Endothelial cell of umbilical vein (primary cell): ENCODE results near the gene MARCHF9. TPM values are rescaled to one million over a fixed set of nuclear protein-coding genes. Genes with fewer than 3 reads are reported as not detected.

Source experiments
- BruUV-seq: library from RNA; stranded (reverse); fragments of 400-500 nt; replicated peaks from 2 replicates; lab custom pipeline; 2021; lab: Mats Ljungman, UMichigan
- CTCF ChIA-PET: fragments of 300-600, 350-600 bp; sonication (Branson Sonifier 250); formaldehyde crosslinking; loops from one replicate; lab custom pipeline; 2021; ENCODE audit warnings: antibody characterized with exemption, inconsistent platforms; lab: Charles Lee
- POLR2A ChIA-PET: fragments of 300-600, 350-600 bp; sonication (Branson Sonifier 250); formaldehyde crosslinking; loops from one replicate; lab custom pipeline; 2021; ENCODE audit warnings: antibody characterized with exemption, inconsistent platforms; lab: Charles Lee
- DNase-seq: peaks from one replicate; pipeline ENCODE4 v3.0.0-alpha.2; 2011; ENCODE audit warnings: low read depth, low spot score
- FAIRE-seq: peaks from 2 replicates; lab custom pipeline; 2011; peaks lifted over from hg19 to GRCh38; lab: Jason Lieb, UNC
- H2AFZ ChIP-seq: 2 replicates; pipeline ENCODE4 v1.6.0; 2012; ENCODE audit warnings: low read depth, low read length, control low read depth, inconsistent platforms
- H3K27ac ChIP-seq: 2 replicates; pipeline ENCODE4 v1.5.1; 2011; ENCODE audit warnings: low read depth, mild to moderate bottlenecking, control low read depth, low read length, moderate library complexity; ENCODE audit not compliant: insufficient read depth
- H3K27me3 ChIP-seq, 2 experiments: 2 replicates each; pipeline versions ENCODE4 v1.6.0 to v1.6.1; 2011; ENCODE audit warnings: low read length in 2 of 2, mixed read lengths in 1 of 2; ENCODE audit not compliant: control insufficient read depth in 2 of 2, insufficient read depth in 2 of 2
- H3K36me3 ChIP-seq, 2 experiments: 2 replicates in 1 of 2; 3 replicates in 1 of 2; pipeline ENCODE4 v1.5.1; 2011; ENCODE audit warnings: low read length in 2 of 2, mild to moderate bottlenecking in 1 of 2, moderate library complexity in 1 of 2; ENCODE audit not compliant: control insufficient read depth in 2 of 2, insufficient read depth in 2 of 2; ENCODE audit errors: extremely low read depth in 1 of 2
- H3K4me1 ChIP-seq: 3 replicates; pipeline ENCODE4 v1.5.1; 2011; ENCODE audit warnings: mild to moderate bottlenecking, low read length; ENCODE audit not compliant: control insufficient read depth, insufficient read depth; ENCODE audit errors: extremely low read depth
- H3K4me2 ChIP-seq: 2 replicates; pipeline ENCODE4 v1.6.1; 2011; ENCODE audit warnings: low read length, control low read depth, mixed read lengths; ENCODE audit not compliant: insufficient read depth
- H3K4me3 ChIP-seq, 3 experiments: fragments of 200-600 bp in 1 of 3; sonication (generic), shearing (Covaris generic) in 1 of 3; replicated peaks in 1 of 3; 2 replicates each; pipeline ENCODE4 v1.5.1; 2011 to 2016; ENCODE audit warnings: control low read depth in 3 of 3, low read length in 3 of 3, mild to moderate bottlenecking in 2 of 3, inconsistent platforms in 1 of 3, low read depth in 1 of 3, moderate library complexity in 1 of 3; ENCODE audit not compliant: insufficient read depth in 1 of 3
- H3K79me2 ChIP-seq: 2 replicates; pipeline ENCODE4 v1.6.0; 2012; ENCODE audit warnings: low read length, inconsistent platforms; ENCODE audit not compliant: control insufficient read depth, insufficient read depth
- H3K9ac ChIP-seq: replicated peaks from 2 replicates; pipeline ENCODE3; 2011; ENCODE audit warnings: low read length, control low read depth; ENCODE audit not compliant: insufficient read depth; ENCODE audit errors: extremely low read depth
- H3K9me1 ChIP-seq: replicated peaks from 3 replicates; pipeline ENCODE4 v1.6.0; 2011; ENCODE audit warnings: mild to moderate bottlenecking, low read length; ENCODE audit not compliant: control insufficient read depth, insufficient read depth; ENCODE audit errors: extremely low read depth
- H3K9me3 ChIP-seq: replicated peaks from 2 replicates; pipeline ENCODE4 v1.5.1; 2012; ENCODE audit warnings: low read length, inconsistent platforms; ENCODE audit not compliant: control insufficient read depth, insufficient read depth
- H4K20me1 ChIP-seq: replicated peaks from 2 replicates; pipeline ENCODE3; 2011; ENCODE audit warnings: mild to moderate bottlenecking, low read length; ENCODE audit not compliant: control insufficient read depth, insufficient read depth; ENCODE audit errors: extremely low read depth
- FOS ChIP-seq: IDR thresholded peaks from 2 replicates; pipeline ENCODE4 v1.6.1; 2011; ENCODE audit warnings: mild to moderate bottlenecking, low read length, moderate library complexity, borderline replicate concordance; ENCODE audit not compliant: insufficient read depth
- GATA2 ChIP-seq: IDR thresholded peaks from 2 replicates; pipeline ENCODE4 v1.7.0; 2011; ENCODE audit warnings: low read depth, mild to moderate bottlenecking, moderate library complexity, mixed read lengths, low read length; ENCODE audit not compliant: insufficient read length, insufficient read depth
- JUN ChIP-seq: IDR thresholded peaks from 2 replicates; pipeline ENCODE4 v1.6.1; 2011; ENCODE audit warnings: borderline replicate concordance, low read depth; ENCODE audit not compliant: insufficient read length, insufficient read depth
- MYC ChIP-seq: IDR thresholded peaks from one replicate; pipeline ENCODE4 v1.6.1; 2011; ENCODE audit warnings: mild to moderate bottlenecking, low read depth, low read length
- POLR2A ChIP-seq: IDR thresholded peaks from 2 replicates; pipeline ENCODE4 v1.6.1; 2012; ENCODE audit warnings: low read depth, mild to moderate bottlenecking, control low read depth, low read length
- POLR2AphosphoS5 ChIP-seq: IDR thresholded peaks from 2 replicates; pipeline ENCODE4 v1.6.1; 2012; ENCODE audit warnings: low read depth, mild to moderate bottlenecking, control low read depth, low read length, moderate library complexity; ENCODE audit not compliant: insufficient read depth
- dilution Hi-C: fragments of 300-500 bp; cut with MboI; formaldehyde crosslinking; loops from one replicate; pipeline ENCODE4 v1.15.0; 2019; ENCODE audit warnings: low sequenced_read_pairs; ENCODE audit not compliant: extremely low pct_ligation_motif_present
- intact Hi-C: fragments of 100-400 bp; cut with micrococcal nuclease; formaldehyde crosslinking; loops from one replicate; pipeline ENCODE4 v1.10.0; 2022
- polyA plus RNA-seq, 4 experiments: library from polyadenylated mRNA; depleted of rRNA in 3 of 4; stranded (reverse) in 3 of 4; unstranded in 1 of 4; fragments of >200 nt; gene quantifications; 2 replicates each; pipeline versions ENCODE4 v1.2.1 to v1.2.3, GENCODE V29; 2011 to 2012; ENCODE audit warnings: missing spikeins in 1 of 4
- total RNA-seq: library from RNA; stranded (reverse); gene quantifications from 2 replicates; pipeline ENCODE4 v1.2.3, GENCODE V29; 2021
- TF ChIP-seq, protein P1 (sequence below), 2 donors: IDR thresholded peaks; 1 replicate in 1 of 2; 2 replicates in 1 of 2; pipeline ENCODE4 v1.5.1; 2011; ENCODE audit warnings: low read length in 2 of 2, mild to moderate bottlenecking in 2 of 2, moderate library complexity in 2 of 2, control low read depth in 1 of 2, inconsistent platforms in 1 of 2, low read depth in 1 of 2; ENCODE audit not compliant: insufficient read depth in 1 of 2; ENCODE audit errors: extremely low read depth in 1 of 2

The MARCHF9 gene
- total and polyA plus RNA-seq, 2 donors (not counting 3 experiments of a cell fraction or from before 2014, with no cell fraction given), result 4.6 to 4.8 TPM

DNA sequence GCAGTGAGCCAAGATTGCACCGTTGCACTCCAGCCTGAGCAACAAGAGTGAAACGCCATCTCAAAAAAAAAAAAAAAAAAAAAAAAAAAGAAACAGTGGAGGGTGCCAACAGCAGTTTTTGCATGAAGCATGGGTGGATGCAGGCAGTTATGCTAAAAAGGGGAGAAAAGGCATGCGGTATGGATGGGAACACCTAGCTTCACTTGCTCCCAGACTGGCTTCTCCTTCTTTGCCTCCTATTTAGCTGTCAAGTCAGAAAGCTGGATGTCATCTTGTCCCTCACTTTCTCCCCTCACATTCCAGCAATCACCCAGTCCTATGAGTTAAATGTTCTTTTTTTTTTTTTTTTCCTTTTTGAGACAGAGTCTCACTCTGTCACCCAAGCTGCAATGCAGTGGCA, 20.1 kb downstream of the MARCHF9 start:
- no peaks in the 10 kb centered on the region for H3K9me3 ChIP-seq
- POLR2A ChIA-PET, result no interaction called here
- intact Hi-C loops (no loop called here), dilution Hi-C loops (no loop called here)
- H3K4me1 ChIP-seq, result peaks cover 13% of the 10 kb centered on the region
- CTCF ChIA-PET, result interaction anchor here (2.0 to 3.0 kb wide), 2 partner anchors 8 to 18 kb away, joined by 7 to 8 read pairs; partner anchors contain the start of gene TSFM
- H3K27ac ChIP-seq, result no peak overlapping the region
- no TSS peak for BruUV-seq
- no peak overlapping the region for H3K4me3 ChIP-seq
- no peaks in the 10 kb centered on the region for H3K27me3 ChIP-seq
- no peak overlapping the region for H3K4me2 ChIP-seq
- TF ChIP-seq JUN, result no peak
- no peak for TF ChIP-seq MYC
- H3K79me2 ChIP-seq, result peaks cover 2% of the 10 kb centered on the region
- H2AFZ ChIP-seq, result no peak overlapping the region
- no peak for FAIRE-seq
- H3K9ac ChIP-seq, result no peak overlapping the region
- H4K20me1 ChIP-seq, result no peaks in the 10 kb centered on the region
- H3K36me3 ChIP-seq, result no peaks in the 10 kb centered on the region
- no peak for DNase-seq
- no peaks in the 10 kb centered on the region for H3K9me1 ChIP-seq

DNA sequence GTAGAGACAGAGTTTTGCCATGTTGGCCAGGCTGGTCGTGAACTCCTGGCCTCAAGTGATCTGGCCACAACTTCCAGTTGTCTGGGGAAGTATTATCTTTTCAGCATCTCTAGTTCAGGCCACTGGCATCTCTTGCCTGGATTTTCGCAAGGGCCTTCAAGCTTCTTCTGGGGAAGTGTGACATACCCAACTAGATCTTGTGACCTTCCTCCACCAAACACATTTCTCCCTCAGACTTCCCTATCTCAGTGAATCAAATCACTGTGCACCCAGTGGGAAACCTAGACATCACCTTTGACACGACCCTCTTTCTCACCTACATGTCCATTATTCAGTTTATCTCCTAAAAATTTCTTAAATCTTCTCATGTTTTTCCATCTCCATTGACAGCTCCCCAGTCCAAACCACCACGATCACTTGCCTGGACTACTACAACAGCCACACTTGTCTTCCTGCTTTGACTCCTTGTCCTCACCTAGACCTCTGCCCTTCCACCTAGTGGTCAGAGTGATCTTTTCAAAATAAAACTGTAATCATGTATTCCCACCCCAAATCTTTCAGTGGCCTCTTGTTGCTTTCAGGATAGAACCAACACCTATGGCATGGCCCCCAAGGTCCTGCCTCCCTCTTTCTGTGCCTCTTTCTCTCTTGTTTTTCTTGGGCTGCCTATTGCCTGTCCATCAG, 20.8 kb downstream of the MARCHF9 start:
- Histone ChIP-seq H3K9me3 (no peaks in the 10 kb centered on the region), H3K9ac (no peak overlapping the region), H3K4me2 (no peak overlapping the region), H3K9me1 (no peaks in the 10 kb centered on the region), H3K27ac (no peak overlapping the region), H3K4me1 (peaks cover 13% of the 10 kb centered on the region), H4K20me1 (no peaks in the 10 kb centered on the region), H3K27me3 (no peaks in the 10 kb centered on the region), H3K4me3 (no peak overlapping the region), H2AFZ (no peak overlapping the region), H3K79me2 (peaks cover 2% of the 10 kb centered on the region), H3K36me3 (peaks cover 0 to 3% of the 10 kb centered on the region in 2 experiments)
- ChIA-PET CTCF (interaction anchor here (2.0 to 3.0 kb wide), 2 partner anchors 7 to 19 kb away, joined by 7 to 8 read pairs; partner anchors contain the start of gene TSFM), POLR2A (no interaction called here)
- no peak for DNase-seq
- intact Hi-C loops (no loop called here), dilution Hi-C loops (no loop called here)
- no peak for TF ChIP-seq JUN
- TF ChIP-seq POLR2A, result no peak
- TF ChIP-seq GATA2, result no peak
- TF ChIP-seq, protein P1, sequence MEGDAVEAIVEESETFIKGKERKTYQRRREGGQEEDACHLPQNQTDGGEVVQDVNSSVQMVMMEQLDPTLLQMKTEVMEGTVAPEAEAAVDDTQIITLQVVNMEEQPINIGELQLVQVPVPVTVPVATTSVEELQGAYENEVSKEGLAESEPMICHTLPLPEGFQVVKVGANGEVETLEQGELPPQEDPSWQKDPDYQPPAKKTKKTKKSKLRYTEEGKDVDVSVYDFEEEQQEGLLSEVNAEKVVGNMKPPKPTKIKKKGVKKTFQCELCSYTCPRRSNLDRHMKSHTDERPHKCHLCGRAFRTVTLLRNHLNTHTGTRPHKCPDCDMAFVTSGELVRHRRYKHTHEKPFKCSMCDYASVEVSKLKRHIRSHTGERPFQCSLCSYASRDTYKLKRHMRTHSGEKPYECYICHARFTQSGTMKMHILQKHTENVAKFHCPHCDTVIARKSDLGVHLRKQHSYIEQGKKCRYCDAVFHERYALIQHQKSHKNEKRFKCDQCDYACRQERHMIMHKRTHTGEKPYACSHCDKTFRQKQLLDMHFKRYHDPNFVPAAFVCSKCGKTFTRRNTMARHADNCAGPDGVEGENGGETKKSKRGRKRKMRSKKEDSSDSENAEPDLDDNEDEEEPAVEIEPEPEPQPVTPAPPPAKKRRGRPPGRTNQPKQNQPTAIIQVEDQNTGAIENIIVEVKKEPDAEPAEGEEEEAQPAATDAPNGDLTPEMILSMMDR (IDR thresholded peaks at IDR 0.05; ENCODE audit: extremely low read depth in 1 of 2, insufficient read depth in 1 of 2, low read depth in 1 of 2, low read length in 2 of 2), result no peak
- no peak for TF ChIP-seq FOS
- TF ChIP-seq POLR2AphosphoS5, result no peak
- no peak for FAIRE-seq
- BruUV-seq, result no TSS peak
